AG10803 (cell line): ENCODE measurements around the gene SORL1.

Source experiments
- DNase-seq: peaks from one replicate; pipeline ENCODE4 v3.0.0; 2010; ENCODE audit warnings: low read depth
- H3K4me3 ChIP-seq: 2 replicates; pipeline ENCODE4 v1.5.1; 2011; ENCODE audit warnings: mild to moderate bottlenecking, low read length, control low read depth
- TF ChIP-seq, protein P1 (sequence below): conservative IDR thresholded peaks from 2 replicates; pipeline ENCODE4 v1.5.1; 2011; ENCODE audit warnings: mild to moderate bottlenecking, low read length, control low read depth, inconsistent platforms

Gene SORL1

DNA sequence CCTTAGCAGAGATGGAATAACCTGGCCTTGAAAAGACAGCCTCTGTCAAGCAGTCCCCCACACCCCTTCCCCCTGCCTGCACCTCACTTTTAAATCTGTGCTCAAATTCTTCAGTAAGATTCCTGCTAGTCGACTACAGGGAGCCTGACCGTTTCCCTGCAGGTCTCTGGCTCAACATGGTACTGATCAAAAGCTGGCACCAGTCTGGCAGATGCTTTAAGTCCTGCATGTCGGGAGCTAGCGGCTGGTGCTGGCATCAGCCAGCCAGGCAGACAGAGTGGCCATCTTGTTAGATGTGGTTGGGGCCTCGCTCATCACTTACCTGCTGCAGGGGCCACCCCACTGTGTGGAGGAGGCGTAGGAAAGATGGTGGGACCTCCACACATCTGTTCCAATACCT lies 205.0 kb downstream of the SORL1 start:
- DNase-seq: peak; percentile 50
- TF ChIP-seq, protein P1, sequence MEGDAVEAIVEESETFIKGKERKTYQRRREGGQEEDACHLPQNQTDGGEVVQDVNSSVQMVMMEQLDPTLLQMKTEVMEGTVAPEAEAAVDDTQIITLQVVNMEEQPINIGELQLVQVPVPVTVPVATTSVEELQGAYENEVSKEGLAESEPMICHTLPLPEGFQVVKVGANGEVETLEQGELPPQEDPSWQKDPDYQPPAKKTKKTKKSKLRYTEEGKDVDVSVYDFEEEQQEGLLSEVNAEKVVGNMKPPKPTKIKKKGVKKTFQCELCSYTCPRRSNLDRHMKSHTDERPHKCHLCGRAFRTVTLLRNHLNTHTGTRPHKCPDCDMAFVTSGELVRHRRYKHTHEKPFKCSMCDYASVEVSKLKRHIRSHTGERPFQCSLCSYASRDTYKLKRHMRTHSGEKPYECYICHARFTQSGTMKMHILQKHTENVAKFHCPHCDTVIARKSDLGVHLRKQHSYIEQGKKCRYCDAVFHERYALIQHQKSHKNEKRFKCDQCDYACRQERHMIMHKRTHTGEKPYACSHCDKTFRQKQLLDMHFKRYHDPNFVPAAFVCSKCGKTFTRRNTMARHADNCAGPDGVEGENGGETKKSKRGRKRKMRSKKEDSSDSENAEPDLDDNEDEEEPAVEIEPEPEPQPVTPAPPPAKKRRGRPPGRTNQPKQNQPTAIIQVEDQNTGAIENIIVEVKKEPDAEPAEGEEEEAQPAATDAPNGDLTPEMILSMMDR: no peak
- no peak overlapping the region for H3K4me3 ChIP-seq

DNA sequence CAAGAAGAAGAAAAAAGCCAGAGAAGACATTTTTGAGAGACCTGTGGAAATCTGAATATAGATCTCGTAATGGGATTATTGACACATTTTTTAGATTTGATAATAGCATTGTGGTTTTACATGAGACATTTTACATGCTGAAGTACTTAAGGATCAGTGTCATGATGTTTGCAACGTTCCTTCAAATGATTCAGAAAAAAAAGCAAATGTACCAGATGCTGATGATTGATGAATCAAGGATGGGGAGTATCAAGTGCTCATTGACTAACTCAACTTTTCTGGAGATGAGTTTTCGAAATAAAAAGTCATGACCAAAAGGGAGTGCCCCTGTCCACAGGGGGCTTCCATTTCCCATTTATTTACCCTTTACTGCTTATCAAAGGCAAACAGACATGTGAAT lies 207.7 kb downstream of the SORL1 start:
- TF ChIP-seq, protein P1: no peak

DNA sequence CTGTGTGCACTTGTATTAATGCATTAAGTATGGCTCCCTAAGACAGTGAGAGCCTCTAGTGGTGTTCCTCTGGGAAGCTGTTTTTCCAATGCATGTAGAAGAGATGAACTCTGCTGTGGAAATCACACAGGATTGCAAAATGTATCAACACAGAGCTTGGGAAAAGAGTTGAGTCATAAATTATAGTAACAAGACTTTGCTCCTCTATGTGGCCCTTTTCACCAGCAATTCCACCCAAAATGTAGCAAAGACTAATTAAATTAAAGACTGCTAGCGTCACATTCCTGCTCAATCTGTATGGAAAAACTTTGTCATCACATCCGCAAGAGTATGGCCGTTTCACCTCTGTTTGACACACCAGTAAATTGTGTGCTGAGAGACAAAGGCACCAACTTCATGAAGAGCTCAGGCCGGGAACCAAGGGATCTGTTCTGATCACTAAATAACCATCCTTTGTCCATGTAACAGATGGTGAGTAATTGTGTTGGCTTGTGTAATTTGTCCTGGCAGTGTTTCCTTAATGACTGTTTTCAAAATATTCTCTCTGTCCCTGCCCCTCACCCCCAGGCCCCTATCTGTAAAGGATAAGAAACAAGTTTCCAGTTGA lies 209.9 kb downstream of the SORL1 start:
- peak; percentile 91 for DNase-seq
- TF ChIP-seq, protein P1: peak; percentile 53
- H3K4me3 ChIP-seq: no peak overlapping the region

More for the DNA sequence above, 207.7 kb downstream of the SORL1 start:
- DNase-seq: peak; percentile 64
- H3K4me3 ChIP-seq: no peak overlapping the region

DNA sequence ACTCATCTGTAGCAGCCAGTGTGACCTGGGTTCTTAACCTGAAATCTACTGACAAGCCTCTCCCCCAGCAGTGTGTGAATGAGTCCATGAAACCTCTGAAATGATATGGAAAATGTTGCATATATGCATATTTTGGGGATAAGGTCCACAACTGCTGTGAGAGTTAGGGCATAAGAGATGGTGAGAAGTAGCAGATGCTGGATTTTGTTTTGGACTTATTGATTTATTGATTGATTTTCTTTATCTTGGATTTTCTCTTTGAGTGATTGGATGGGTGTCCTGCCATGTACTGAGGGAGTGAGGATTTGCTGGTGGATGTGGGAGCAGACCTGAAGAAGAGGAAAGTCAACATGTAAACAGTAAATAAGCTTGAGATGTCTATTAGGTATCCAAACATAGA lies 212.0 kb downstream of the SORL1 start:
- DNase-seq: no peak
- TF ChIP-seq, protein P1: no peak
- H3K4me3 ChIP-seq: no peak overlapping the region

DNA sequence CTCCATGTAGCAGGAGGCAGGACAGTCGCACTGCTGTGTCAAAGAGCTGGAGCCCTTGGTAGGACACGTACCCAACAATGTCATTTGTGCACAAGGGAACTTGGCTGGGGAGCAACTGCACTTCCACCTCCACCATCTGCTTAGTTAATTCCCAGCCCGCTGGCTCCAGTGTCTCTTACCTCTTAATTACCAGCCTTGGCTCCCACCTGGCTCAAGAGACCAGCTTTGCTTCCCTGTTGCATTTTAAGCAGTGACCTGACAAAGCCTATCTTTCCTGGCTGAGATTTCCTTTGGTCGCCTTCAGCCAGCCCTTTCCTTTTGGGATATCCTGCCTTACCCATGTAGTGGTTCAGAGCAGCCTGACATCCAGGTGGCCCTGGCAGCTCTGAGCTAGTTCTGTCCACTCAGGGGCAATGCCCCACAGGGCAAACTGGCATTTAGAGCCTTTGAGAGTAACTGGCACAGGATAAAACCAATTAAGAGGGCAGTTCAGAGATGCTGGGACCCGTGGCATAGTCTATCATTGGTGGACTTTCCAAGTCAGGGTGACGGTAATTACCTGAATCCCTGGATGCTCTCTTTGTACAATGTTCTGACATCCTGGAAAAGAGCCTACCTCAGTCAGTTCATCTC lies 213.2 kb downstream of the SORL1 start:
- TF ChIP-seq, protein P1: no peak
- no peak for DNase-seq
- no peak overlapping the region for H3K4me3 ChIP-seq

DNA sequence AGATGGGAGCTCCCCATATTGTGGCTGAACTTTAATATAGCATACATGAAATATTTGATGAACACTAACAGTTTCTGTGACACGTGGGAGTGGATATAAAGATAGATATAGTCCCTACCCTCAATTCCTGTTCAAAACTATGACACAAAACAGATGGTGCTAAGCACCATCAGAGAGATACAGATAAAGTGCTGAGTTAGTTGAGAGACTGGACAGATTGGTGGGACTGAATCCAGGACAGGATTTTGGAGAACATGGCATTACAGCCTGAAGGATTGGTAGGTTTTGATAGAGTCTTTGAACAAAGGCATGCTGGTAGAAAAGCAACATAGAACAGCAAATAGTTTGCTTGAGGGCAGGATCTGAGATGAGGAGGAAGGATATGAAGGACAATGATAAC lies 215.7 kb downstream of the SORL1 start:
- TF ChIP-seq, protein P1: no peak
- no peak for DNase-seq
- no peak overlapping the region for H3K4me3 ChIP-seq

DNA sequence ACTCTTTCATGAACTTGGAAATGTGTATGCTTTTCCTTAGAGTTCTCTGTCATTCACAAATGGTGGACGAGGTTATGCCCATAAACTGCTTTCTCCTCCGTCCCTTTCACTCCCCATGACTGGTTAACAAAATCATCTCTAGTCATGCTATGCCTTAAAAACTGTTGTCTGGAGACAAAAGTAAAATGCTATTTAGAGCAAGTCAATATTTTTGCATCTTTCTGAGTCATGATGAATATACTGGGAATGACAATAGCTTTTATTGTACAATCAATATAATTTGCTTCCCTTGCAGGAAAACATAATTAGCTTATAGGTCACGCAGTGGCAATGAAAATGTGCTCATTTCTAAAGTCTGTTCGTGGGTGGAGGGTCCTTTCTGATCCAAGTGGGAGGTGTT lies 217.3 kb downstream of the SORL1 start:
- H3K4me3 ChIP-seq: no peak overlapping the region
- DNase-seq: no peak
- TF ChIP-seq, protein P1: no peak
